Endothelial cell of umbilical vein (primary cell): ENCODE data around the gene CCDC180. TPM values are rescaled to one million over a fixed set of nuclear protein-coding genes. Genes with fewer than 3 reads are reported as not detected.

Experiments used
- BruUV-seq: library from RNA; stranded (reverse); fragments of 400-500 nt; replicated peaks from 2 replicates; lab custom pipeline; 2021; lab: Mats Ljungman, UMichigan
- CTCF ChIA-PET: fragments of 300-600, 350-600 bp; sonication (Branson Sonifier 250); formaldehyde crosslinking; loops from one replicate; lab custom pipeline; 2021; ENCODE audit warnings: antibody characterized with exemption, inconsistent platforms; lab: Charles Lee
- POLR2A ChIA-PET: fragments of 300-600, 350-600 bp; sonication (Branson Sonifier 250); formaldehyde crosslinking; loops from one replicate; lab custom pipeline; 2021; ENCODE audit warnings: antibody characterized with exemption, inconsistent platforms; lab: Charles Lee
- DNase-seq: peaks from one replicate; pipeline ENCODE4 v3.0.0-alpha.2; 2011; ENCODE audit warnings: low read depth, low spot score
- FAIRE-seq: peaks from 2 replicates; lab custom pipeline; 2011; peaks lifted over from hg19 to GRCh38; lab: Jason Lieb, UNC
- H2AFZ ChIP-seq: 2 replicates; pipeline ENCODE4 v1.6.0; 2012; ENCODE audit warnings: low read depth, low read length, control low read depth, inconsistent platforms
- H3K27ac ChIP-seq: 2 replicates; pipeline ENCODE4 v1.5.1; 2011; ENCODE audit warnings: low read depth, mild to moderate bottlenecking, control low read depth, low read length, moderate library complexity; ENCODE audit not compliant: insufficient read depth
- H3K27me3 ChIP-seq, 2 experiments: 2 replicates each; pipeline versions ENCODE4 v1.6.0 to v1.6.1; 2011; ENCODE audit warnings: low read length in 2 of 2, mixed read lengths in 1 of 2; ENCODE audit not compliant: control insufficient read depth in 2 of 2, insufficient read depth in 2 of 2
- H3K36me3 ChIP-seq, 2 experiments: 2 replicates in 1 of 2; 3 replicates in 1 of 2; pipeline ENCODE4 v1.5.1; 2011; ENCODE audit warnings: low read length in 2 of 2, mild to moderate bottlenecking in 1 of 2, moderate library complexity in 1 of 2; ENCODE audit not compliant: control insufficient read depth in 2 of 2, insufficient read depth in 2 of 2; ENCODE audit errors: extremely low read depth in 1 of 2
- H3K4me1 ChIP-seq: 3 replicates; pipeline ENCODE4 v1.5.1; 2011; ENCODE audit warnings: mild to moderate bottlenecking, low read length; ENCODE audit not compliant: control insufficient read depth, insufficient read depth; ENCODE audit errors: extremely low read depth
- H3K4me2 ChIP-seq: 2 replicates; pipeline ENCODE4 v1.6.1; 2011; ENCODE audit warnings: low read length, control low read depth, mixed read lengths; ENCODE audit not compliant: insufficient read depth
- H3K4me3 ChIP-seq, 3 experiments: fragments of 200-600 bp in 1 of 3; sonication (generic), shearing (Covaris generic) in 1 of 3; replicated peaks in 1 of 3; 2 replicates each; pipeline ENCODE4 v1.5.1; 2011 to 2016; ENCODE audit warnings: control low read depth in 3 of 3, low read length in 3 of 3, mild to moderate bottlenecking in 2 of 3, inconsistent platforms in 1 of 3, low read depth in 1 of 3, moderate library complexity in 1 of 3; ENCODE audit not compliant: insufficient read depth in 1 of 3
- H3K79me2 ChIP-seq: 2 replicates; pipeline ENCODE4 v1.6.0; 2012; ENCODE audit warnings: low read length, inconsistent platforms; ENCODE audit not compliant: control insufficient read depth, insufficient read depth
- H3K9ac ChIP-seq: replicated peaks from 2 replicates; pipeline ENCODE3; 2011; ENCODE audit warnings: low read length, control low read depth; ENCODE audit not compliant: insufficient read depth; ENCODE audit errors: extremely low read depth
- H3K9me1 ChIP-seq: replicated peaks from 3 replicates; pipeline ENCODE4 v1.6.0; 2011; ENCODE audit warnings: mild to moderate bottlenecking, low read length; ENCODE audit not compliant: control insufficient read depth, insufficient read depth; ENCODE audit errors: extremely low read depth
- H3K9me3 ChIP-seq: replicated peaks from 2 replicates; pipeline ENCODE4 v1.5.1; 2012; ENCODE audit warnings: low read length, inconsistent platforms; ENCODE audit not compliant: control insufficient read depth, insufficient read depth
- H4K20me1 ChIP-seq: replicated peaks from 2 replicates; pipeline ENCODE3; 2011; ENCODE audit warnings: mild to moderate bottlenecking, low read length; ENCODE audit not compliant: control insufficient read depth, insufficient read depth; ENCODE audit errors: extremely low read depth
- CTCF ChIP-seq, 2 donors: IDR thresholded peaks; 1 replicate in 1 of 2; 2 replicates in 1 of 2; pipeline ENCODE4 v1.5.1; 2011; ENCODE audit warnings: low read length in 2 of 2, mild to moderate bottlenecking in 2 of 2, moderate library complexity in 2 of 2, control low read depth in 1 of 2, inconsistent platforms in 1 of 2, low read depth in 1 of 2; ENCODE audit not compliant: insufficient read depth in 1 of 2; ENCODE audit errors: extremely low read depth in 1 of 2
- EZH2 ChIP-seq: IDR thresholded peaks from 2 replicates; pipeline ENCODE4 v1.6.1; 2012; ENCODE audit warnings: borderline replicate concordance, low read depth, mild to moderate bottlenecking, moderate library complexity, low read length, inconsistent platforms; ENCODE audit not compliant: severe bottlenecking
- FOS ChIP-seq: IDR thresholded peaks from 2 replicates; pipeline ENCODE4 v1.6.1; 2011; ENCODE audit warnings: mild to moderate bottlenecking, low read length, moderate library complexity, borderline replicate concordance; ENCODE audit not compliant: insufficient read depth
- GATA2 ChIP-seq: IDR thresholded peaks from 2 replicates; pipeline ENCODE4 v1.7.0; 2011; ENCODE audit warnings: low read depth, mild to moderate bottlenecking, moderate library complexity, mixed read lengths, low read length; ENCODE audit not compliant: insufficient read length, insufficient read depth
- JUN ChIP-seq: IDR thresholded peaks from 2 replicates; pipeline ENCODE4 v1.6.1; 2011; ENCODE audit warnings: borderline replicate concordance, low read depth; ENCODE audit not compliant: insufficient read length, insufficient read depth
- MAX ChIP-seq: IDR thresholded peaks from 2 replicates; pipeline ENCODE4 v1.6.1; 2011; ENCODE audit not compliant: insufficient read depth, insufficient read length
- POLR2A ChIP-seq: IDR thresholded peaks from 2 replicates; pipeline ENCODE4 v1.6.1; 2012; ENCODE audit warnings: low read depth, mild to moderate bottlenecking, control low read depth, low read length
- POLR2AphosphoS5 ChIP-seq: IDR thresholded peaks from 2 replicates; pipeline ENCODE4 v1.6.1; 2012; ENCODE audit warnings: low read depth, mild to moderate bottlenecking, control low read depth, low read length, moderate library complexity; ENCODE audit not compliant: insufficient read depth
- dilution Hi-C: fragments of 300-500 bp; cut with MboI; formaldehyde crosslinking; loops from one replicate; pipeline ENCODE4 v1.15.0; 2019; ENCODE audit warnings: low sequenced_read_pairs; ENCODE audit not compliant: extremely low pct_ligation_motif_present
- intact Hi-C: fragments of 100-400 bp; cut with micrococcal nuclease; formaldehyde crosslinking; loops from one replicate; pipeline ENCODE4 v1.10.0; 2022
- polyA plus RNA-seq, 4 experiments: library from polyadenylated mRNA; depleted of rRNA in 3 of 4; stranded (reverse) in 3 of 4; unstranded in 1 of 4; fragments of >200 nt; gene quantifications; 2 replicates each; pipeline versions ENCODE4 v1.2.1 to v1.2.3, GENCODE V29; 2011 to 2012; ENCODE audit warnings: missing spikeins in 1 of 4
- total RNA-seq: library from RNA; stranded (reverse); gene quantifications from 2 replicates; pipeline ENCODE4 v1.2.3, GENCODE V29; 2021

Gene CCDC180
- total and polyA plus RNA-seq, 2 donors (not counting 3 experiments of a cell fraction or from before 2014, with no cell fraction given): 0.30 to 2.5 TPM

- no peaks in the 10 kb centered on the region for H3K9me1 ChIP-seq
Observed at GRCh38 chr9:97327562-97327961, 20.1 kb downstream of the CCDC180 start.

GRCh38 chr9:97332993-97333392 lies 25.5 kb downstream of the CCDC180 start:
- H3K4me1 ChIP-seq: no peaks in the 10 kb centered on the region
- no peak for DNase-seq
- intact Hi-C loops: no loop called here
- no peak overlapping the region for H3K9ac ChIP-seq
- H3K36me3 ChIP-seq: no peaks in the 10 kb centered on the region
- no peak for TF ChIP-seq POLR2AphosphoS5
- TF ChIP-seq GATA2: no peak
- no peak for TF ChIP-seq JUN
- TF ChIP-seq MAX: no peak
- no peak for TF ChIP-seq CTCF (IDR thresholded peaks at IDR 0.05; ENCODE audit: extremely low read depth in 1 of 2, insufficient read depth in 1 of 2, low read depth in 1 of 2, low read length in 2 of 2)
- no peak for TF ChIP-seq POLR2A
- TF ChIP-seq EZH2: no peak
- H3K4me2 ChIP-seq: no peak overlapping the region
- CTCF ChIA-PET: interaction anchor here (0.7 to 1.2 kb wide), 2 partner anchors 27 to 1981 kb away, joined by 3 read pairs; no protein-coding TSS in a partner anchor
- H3K4me3 ChIP-seq: no peak overlapping the region
- no peaks in the 10 kb centered on the region for H3K9me3 ChIP-seq
- no peak overlapping the region for H2AFZ ChIP-seq
- no peak for FAIRE-seq
- no peaks in the 10 kb centered on the region for H3K9me1 ChIP-seq
- BruUV-seq: no TSS peak
- dilution Hi-C loops: no loop called here
- no peaks in the 10 kb centered on the region for H3K79me2 ChIP-seq
- POLR2A ChIA-PET: no interaction called here
- H3K27ac ChIP-seq: no peak overlapping the region
- H3K27me3 ChIP-seq: no peaks in the 10 kb centered on the region
- no peaks in the 10 kb centered on the region for H4K20me1 ChIP-seq

More at GRCh38 chr9:97327562-97327961, 20.1 kb downstream of the CCDC180 start:
- FAIRE-seq (no peak), DNase-seq (no peak)
- dilution Hi-C loops: no loop called here
- BruUV-seq: no TSS peak
- Histone ChIP-seq H2AFZ (no peak overlapping the region), H3K4me2 (no peak overlapping the region), H3K36me3 (no peaks in the 10 kb centered on the region), H3K27ac (no peak overlapping the region), H3K27me3 (no peaks in the 10 kb centered on the region), H3K79me2 (no peaks in the 10 kb centered on the region), H3K4me3 (no peak overlapping the region), H4K20me1 (no peaks in the 10 kb centered on the region), H3K4me1 (no peaks in the 10 kb centered on the region), H3K9me3 (no peaks in the 10 kb centered on the region), H3K9ac (no peak overlapping the region)
- POLR2A ChIA-PET: no interaction called here
- intact Hi-C loops: no loop called here
- no peak for TF ChIP-seq MAX
- no peak for TF ChIP-seq POLR2AphosphoS5
- no peak for TF ChIP-seq FOS
- TF ChIP-seq GATA2: no peak
- TF ChIP-seq EZH2: no peak
- no peak for TF ChIP-seq JUN
- CTCF ChIA-PET: interaction anchor here (1.3 kb wide), 1 partner anchor 11 kb away, joined by 5 read pairs; no protein-coding TSS in a partner anchor
